Measurements from ENCODE around the gene PRDM12. TPM values are rescaled to one million over a fixed set of nuclear protein-coding genes. Genes with fewer than 3 reads are reported as not detected.

PRDM12 gene
- total RNA-seq, 1 experiment from 2014 or later = not detected

DNA sequence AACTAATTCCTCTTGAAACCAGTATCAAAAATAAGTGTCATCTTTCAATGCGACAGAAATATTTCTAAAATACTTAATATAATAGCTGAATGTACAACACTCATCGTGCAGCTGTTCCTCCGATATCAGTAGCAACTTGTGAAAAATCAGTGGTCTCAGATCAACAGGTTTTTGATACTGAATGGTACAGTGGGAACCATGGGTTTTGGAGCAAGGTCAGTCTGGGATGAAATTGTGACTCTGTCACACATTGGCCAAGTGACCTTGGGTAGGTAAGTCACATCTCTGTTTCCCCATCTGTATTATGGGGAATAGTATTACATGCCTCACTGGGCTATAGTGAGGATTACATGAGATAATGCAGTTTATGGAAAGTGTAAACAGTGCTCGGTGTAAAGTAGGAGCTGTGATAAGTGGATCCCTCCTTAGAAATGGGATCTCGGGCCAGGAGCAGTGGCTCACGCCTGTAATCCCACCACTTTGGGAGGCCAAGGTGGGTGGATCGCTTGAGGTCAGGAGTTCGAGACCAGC is 46.5 kb downstream of the PRDM12 start:
- no peak overlapping the region for H3K4me3 Mint-ChIP-seq
- H3K23me2 ChIP-seq (ENCODE audit: insufficient read length, low read depth, low read length, poor library complexity, severe bottlenecking) = peaks cover 5% of the 10 kb centered on the region
- WGBS (ENCODE audit: extremely low coverage, insufficient read length, low lambda C conversion rate) = no CpG with 5 or more reads among the region's 8 CpGs

More for the DNA sequence above, 46.5 kb downstream of the PRDM12 start:
- H2BK15ac ChIP-seq (ENCODE audit: low read depth, low read length) = no peak overlapping the region
- no peak overlapping the region for H3K18ac ChIP-seq (ENCODE audit: insufficient read length, low read depth, low read length)
- no peak overlapping the region for H3K4ac ChIP-seq (ENCODE audit: low read depth, low read length)
- no peak overlapping the region for H2BK12ac ChIP-seq (ENCODE audit: insufficient read length, low read depth, low read length)
- H2AFZ ChIP-seq (ENCODE audit: low read length) = no peak overlapping the region
- H3K27me3 ChIP-seq (ENCODE audit: insufficient read depth, low read length) = no peaks in the 10 kb centered on the region
- H3K56ac ChIP-seq (ENCODE audit: insufficient read length, low read depth, low read length) = no peak overlapping the region
- DNase-seq = no peak
- no peak overlapping the region for H4K5ac ChIP-seq (ENCODE audit: insufficient read length, low read depth, low read length)
- Mint-ChIP-seq H3K27ac (no peak overlapping the region), H3K27me3 (ENCODE audit: low read depth) (no peaks in the 10 kb centered on the region), H3K4me1 (peaks cover 23 to 26% of the 10 kb centered on the region in 2 experiments), H3K36me3 (ENCODE audit: insufficient read depth in 1 of 3, low read depth in 3 of 3) (peaks cover 0 to 10% (median 0%) of the 10 kb centered on the region in 3 experiments; a peak in 3 of 7 replicates), H3K9me3 (no peaks in the 10 kb centered on the region)
- H3K79me2 ChIP-seq (ENCODE audit: insufficient read depth, low read length) = peaks cover 5% of the 10 kb centered on the region; the same call in 1 of the 2 replicates
- H3K4me1 ChIP-seq (ENCODE audit: insufficient read depth, low read length) = peaks cover 7% of the 10 kb centered on the region; the same call in 1 of the 2 replicates
- no peak overlapping the region for H3K27ac ChIP-seq (ENCODE audit: insufficient read length, low read depth, low read length)
- no peaks in the 10 kb centered on the region for H4K20me1 ChIP-seq (ENCODE audit: control insufficient read depth, insufficient read depth, insufficient read length)
- H2AK5ac ChIP-seq (ENCODE audit: insufficient read length, low read length) = no peak overlapping the region
- no peak overlapping the region for H3K23ac ChIP-seq (ENCODE audit: insufficient read length, low read depth, low read length)
- no peak overlapping the region for H3K9ac ChIP-seq (ENCODE audit: extremely low read depth, insufficient read length, low read length)
- H3K9me3 ChIP-seq (ENCODE audit: control insufficient read depth, low read depth, low read length) = no peaks in the 10 kb centered on the region
- H2BK20ac ChIP-seq (ENCODE audit: low read depth, low read length, poor library complexity, severe bottlenecking) = no peak overlapping the region
- H3K4me2 ChIP-seq (ENCODE audit: insufficient read depth, insufficient read length, low read length) = no peak overlapping the region
- no peak overlapping the region for H4K8ac ChIP-seq (replicated peaks; ENCODE audit: insufficient read length, low read depth, low read length)
- no peak overlapping the region for H4K91ac ChIP-seq (ENCODE audit: insufficient read length, low read depth, low read length)
- H2BK5ac ChIP-seq (ENCODE audit: insufficient read length, low read length) = no peak overlapping the region
- H2BK120ac ChIP-seq (ENCODE audit: low read depth, low read length, poor library complexity, severe bottlenecking) = no peak overlapping the region
- TF ChIP-seq, protein P1, sequence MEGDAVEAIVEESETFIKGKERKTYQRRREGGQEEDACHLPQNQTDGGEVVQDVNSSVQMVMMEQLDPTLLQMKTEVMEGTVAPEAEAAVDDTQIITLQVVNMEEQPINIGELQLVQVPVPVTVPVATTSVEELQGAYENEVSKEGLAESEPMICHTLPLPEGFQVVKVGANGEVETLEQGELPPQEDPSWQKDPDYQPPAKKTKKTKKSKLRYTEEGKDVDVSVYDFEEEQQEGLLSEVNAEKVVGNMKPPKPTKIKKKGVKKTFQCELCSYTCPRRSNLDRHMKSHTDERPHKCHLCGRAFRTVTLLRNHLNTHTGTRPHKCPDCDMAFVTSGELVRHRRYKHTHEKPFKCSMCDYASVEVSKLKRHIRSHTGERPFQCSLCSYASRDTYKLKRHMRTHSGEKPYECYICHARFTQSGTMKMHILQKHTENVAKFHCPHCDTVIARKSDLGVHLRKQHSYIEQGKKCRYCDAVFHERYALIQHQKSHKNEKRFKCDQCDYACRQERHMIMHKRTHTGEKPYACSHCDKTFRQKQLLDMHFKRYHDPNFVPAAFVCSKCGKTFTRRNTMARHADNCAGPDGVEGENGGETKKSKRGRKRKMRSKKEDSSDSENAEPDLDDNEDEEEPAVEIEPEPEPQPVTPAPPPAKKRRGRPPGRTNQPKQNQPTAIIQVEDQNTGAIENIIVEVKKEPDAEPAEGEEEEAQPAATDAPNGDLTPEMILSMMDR (conservative IDR thresholded peaks at IDR 0.05) = no peak
- H3T11ph ChIP-seq (ENCODE audit: low read length) = no peak overlapping the region
- H3K79me1 ChIP-seq (ENCODE audit: insufficient read depth, low read depth, low read length, poor library complexity, severe bottlenecking) = peaks cover 3% of the 10 kb centered on the region
- no peak overlapping the region for H3K14ac ChIP-seq (ENCODE audit: insufficient read depth, low read length)
